A375 (cell line): Measurements from ENCODE around the gene FERMT1. TPM values are rescaled to one million over a fixed set of nuclear protein-coding genes. Genes with fewer than 3 reads are reported as not detected.

Source experiments
- total RNA-seq: library from RNA; depleted of rRNA; stranded (reverse); fragments of >200 nt; shearing (Covaris generic); gene quantifications from 2 replicates; pipeline ENCODE4 v1.2.3, GENCODE V29; 2014; rRNA removed

Gene FERMT1, protein sequence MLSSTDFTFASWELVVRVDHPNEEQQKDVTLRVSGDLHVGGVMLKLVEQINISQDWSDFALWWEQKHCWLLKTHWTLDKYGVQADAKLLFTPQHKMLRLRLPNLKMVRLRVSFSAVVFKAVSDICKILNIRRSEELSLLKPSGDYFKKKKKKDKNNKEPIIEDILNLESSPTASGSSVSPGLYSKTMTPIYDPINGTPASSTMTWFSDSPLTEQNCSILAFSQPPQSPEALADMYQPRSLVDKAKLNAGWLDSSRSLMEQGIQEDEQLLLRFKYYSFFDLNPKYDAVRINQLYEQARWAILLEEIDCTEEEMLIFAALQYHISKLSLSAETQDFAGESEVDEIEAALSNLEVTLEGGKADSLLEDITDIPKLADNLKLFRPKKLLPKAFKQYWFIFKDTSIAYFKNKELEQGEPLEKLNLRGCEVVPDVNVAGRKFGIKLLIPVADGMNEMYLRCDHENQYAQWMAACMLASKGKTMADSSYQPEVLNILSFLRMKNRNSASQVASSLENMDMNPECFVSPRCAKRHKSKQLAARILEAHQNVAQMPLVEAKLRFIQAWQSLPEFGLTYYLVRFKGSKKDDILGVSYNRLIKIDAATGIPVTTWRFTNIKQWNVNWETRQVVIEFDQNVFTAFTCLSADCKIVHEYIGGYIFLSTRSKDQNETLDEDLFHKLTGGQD
- 20.9 and 24.0 TPM in 2 replicates for total RNA-seq

GRCh38 chr20:6122873-6123648 lies at the start of gene FERMT1:
FERMT1 (minus strand) TSS chr20:6123030; CDS start chr20:6119554, 3,476 bp downstream.

GRCh38 chr20:6053776-6054688 lies 68.8 kb downstream of the FERMT1 start, which contains the start of gene LRRN4:
LRRN4 (minus strand) TSS chr20:6054060; CDS start chr20:6052799, 1,261 bp downstream.

Other genes starting within 250 kb of the FERMT1 start
- 3.4 TPM in 2 replicates for gene CHGB, start 211.5 kb downstream of the FERMT1 start, total RNA-seq
- gene TRMT6, start 172.5 kb downstream of the FERMT1 start, total RNA-seq: 46.5 and 54.6 TPM in 2 replicates
- 29.2 and 32.0 TPM in 2 replicates for gene MCM8, start 172.4 kb downstream of the FERMT1 start, total RNA-seq
- 26.1 and 28.9 TPM in 2 replicates for gene CRLS1, start 116.9 kb downstream of the FERMT1 start, total RNA-seq
- 0.05 TPM in 1 of 2 replicates, not detected in the other for gene LRRN4, start 69.0 kb downstream of the FERMT1 start, total RNA-seq